GM12873 (cell line): ENCODE measurements around the gene PRMT9.

Source experiments
- CTCF ChIP-seq: IDR thresholded peaks from 2 replicates; pipeline ENCODE4 v1.5.1; 2012; ENCODE audit warnings: low read depth, mild to moderate bottlenecking, moderate library complexity, low read length, control low read depth; ENCODE audit not compliant: insufficient read depth; ENCODE audit errors: missing control alignments

The PRMT9 gene

GRCh38 chr4:147678106-147678505 is 5.9 kb downstream of the PRMT9 start:
- TF ChIP-seq CTCF = no peak

GRCh38 chr4:147674496-147674895 is 9.5 kb downstream of the PRMT9 start:
- TF ChIP-seq CTCF = no peak

GRCh38 chr4:147674073-147674472 is 9.9 kb downstream of the PRMT9 start:
- TF ChIP-seq CTCF = no peak

- TF ChIP-seq CTCF = no peak
These were observed 25.5 kb downstream of the PRMT9 start for GRCh38 chr4:147658501-147658900.

GRCh38 chr4:147655639-147656038 is 28.3 kb downstream of the PRMT9 start:
- TF ChIP-seq CTCF = no peak

GRCh38 chr4:147651563-147651962 is 32.4 kb downstream of the PRMT9 start:
- TF ChIP-seq CTCF = no peak

- no peak for TF ChIP-seq CTCF
These were observed 35.3 kb downstream of the PRMT9 start for GRCh38 chr4:147648656-147649055.
